HEK293T (cell line): ENCODE measurements around the gene IL1RAP.

Experiments used
- ARNT ChIP-seq: fragments of 450-650 bp; IDR thresholded peaks from 2 replicates; pipeline ENCODE4 v1.6.1; 2017; ENCODE audit warnings: mild to moderate bottlenecking
- BHLHE40 ChIP-seq: fragments of 450-650 bp; IDR thresholded peaks from 2 replicates; pipeline ENCODE4 v1.6.1; 2016; ENCODE audit warnings: mild to moderate bottlenecking, moderate library complexity, borderline replicate concordance
- CTBP1 ChIP-seq: fragments of 450-650 bp; IDR thresholded peaks from 2 replicates; pipeline ENCODE4 v1.6.1; 2016; ENCODE audit warnings: borderline replicate concordance
- ELF4 ChIP-seq: fragments of 450-650 bp; IDR thresholded peaks from 2 replicates; pipeline ENCODE4 v1.6.1; 2017; ENCODE audit warnings: antibody characterized with exemption
- FOXA1 ChIP-seq: fragments of 450-650 bp; IDR thresholded peaks from 2 replicates; pipeline ENCODE4 v1.6.1; 2016; ENCODE audit warnings: mild to moderate bottlenecking
- FOXM1 ChIP-seq: fragments of 450-650 bp; IDR thresholded peaks from 2 replicates; pipeline ENCODE4 v1.6.1; 2017; ENCODE audit warnings: mild to moderate bottlenecking, borderline replicate concordance
- LEF1 ChIP-seq: fragments of 450-650 bp; IDR thresholded peaks from 2 replicates; pipeline ENCODE4 v1.6.1; 2017; ENCODE audit warnings: mild to moderate bottlenecking, borderline replicate concordance
- PKNOX1 ChIP-seq: fragments of 450-650 bp; IDR thresholded peaks from 2 replicates; pipeline ENCODE4 v1.6.1; 2016
- SP1 ChIP-seq: fragments of 450-650 bp; IDR thresholded peaks from 2 replicates; pipeline ENCODE4 v1.6.1; 2017
- SUZ12 ChIP-seq: fragments of 450-650 bp; IDR thresholded peaks from 2 replicates; pipeline ENCODE4 v1.6.1; 2016; ENCODE audit warnings: mild to moderate bottlenecking
- TARDBP ChIP-seq: fragments of 450-650 bp; IDR thresholded peaks from 2 replicates; pipeline ENCODE4 v1.6.1; 2016
- ZNF384 ChIP-seq: fragments of 450-650 bp; IDR thresholded peaks from 2 replicates; pipeline ENCODE4 v1.6.1; 2016

- TF ChIP-seq TARDBP, result no peak
- TF ChIP-seq ARNT, result no peak
- TF ChIP-seq SP1, result no peak
- no peak for TF ChIP-seq BHLHE40
- TF ChIP-seq FOXA1, result no peak
- no peak for TF ChIP-seq PKNOX1
- no peak for TF ChIP-seq ELF4
- no peak for TF ChIP-seq CTBP1
- TF ChIP-seq ZNF384, result no peak
- TF ChIP-seq FOXM1, result no peak
- no peak for TF ChIP-seq SUZ12
- no peak for TF ChIP-seq LEF1
Observed at GRCh38 chr3:190617185-190617584, 103.3 kb downstream of the IL1RAP start.
